Measurements from ENCODE around the gene MVD.

MVD gene

GRCh38 chr16:88616320-88616719 is 46.6 kb downstream of the MVD start:
- Histone ChIP-seq H3K27me3 (no peaks in the 10 kb centered on the region), H3K27ac (no peak overlapping the region), H3K4me3 (no peak overlapping the region), H3K9me3 (no peaks in the 10 kb centered on the region), H3K4me1 (peaks cover 0 to 10% (median 0%) of the 10 kb centered on the region in 4 donors), H3K36me3 (peaks cover 15 to 78% (median 27%) of the 10 kb centered on the region in 3 donors)
- TF ChIP-seq CTCF (IDR thresholded peaks at IDR 0.05): no peak
- DNase-seq: no peak
- intact Hi-C loops (cut with DNase I; ENCODE audit: low total_unique reads): no loop called here

GRCh38 chr16:88614818-88615580 is 47.9 kb downstream of the MVD start:
- no peak for TF ChIP-seq CTCF (IDR thresholded peaks at IDR 0.05)
- intact Hi-C loops (cut with DNase I; ENCODE audit: low total_unique reads): no loop called here
- Histone ChIP-seq H3K4me1 (peaks cover 0 to 10% (median 0%) of the 10 kb centered on the region in 4 donors), H3K4me3 (no peak overlapping the region), H3K36me3 (peaks cover 20 to 83% (median 38%) of the 10 kb centered on the region in 3 donors), H3K9me3 (no peaks in the 10 kb centered on the region), H3K27me3 (no peaks in the 10 kb centered on the region), H3K27ac (no peak overlapping the region)
- no peak for DNase-seq

GRCh38 chr16:88613911-88614817 is 48.7 kb downstream of the MVD start:
- intact Hi-C loops (cut with DNase I; ENCODE audit: low total_unique reads): no loop called here
- no peak for TF ChIP-seq CTCF (IDR thresholded peaks at IDR 0.05)
- peaks cover 21 to 83% (median 38%) of the 10 kb centered on the region in 3 donors for H3K36me3 ChIP-seq

GRCh38 chr16:88613293-88613692 is 49.6 kb downstream of the MVD start:
- intact Hi-C loops (cut with DNase I; ENCODE audit: low total_unique reads): no loop called here
- DNase-seq: no peak
- H3K36me3 ChIP-seq: peaks cover 22 to 83% (median 39%) of the 10 kb centered on the region in 3 donors

More at GRCh38 chr16:88613911-88614817, 48.7 kb downstream of the MVD start:
- H3K4me3 ChIP-seq: no peak overlapping the region
- no peaks in the 10 kb centered on the region for H3K27me3 ChIP-seq
- peaks cover 0 to 10% (median 0%) of the 10 kb centered on the region in 4 donors for H3K4me1 ChIP-seq
- no peaks in the 10 kb centered on the region for H3K9me3 ChIP-seq
- DNase-seq: no peak
- H3K27ac ChIP-seq: no peak overlapping the region

More at GRCh38 chr16:88613293-88613692, 49.6 kb downstream of the MVD start:
- H3K27me3 ChIP-seq: no peaks in the 10 kb centered on the region
- H3K27ac ChIP-seq: no peak overlapping the region
- no peak for TF ChIP-seq CTCF (IDR thresholded peaks at IDR 0.05)
- peaks cover 0 to 10% (median 0%) of the 10 kb centered on the region in 4 donors for H3K4me1 ChIP-seq
- no peaks in the 10 kb centered on the region for H3K9me3 ChIP-seq
- H3K4me3 ChIP-seq: no peak overlapping the region

All from tibial artery (tissue), 4 donors.